Panc1 (cell line): ENCODE results near the gene PNMA1. TPM values are rescaled to one million over a fixed set of nuclear protein-coding genes. Genes with fewer than 3 reads are reported as not detected.

Experiments used
- ATAC-seq: fragments of 200-7000 bp; cut with Tn5 transposase; 2 replicates; pipeline ENCODE4 v1.9.1; 2020; ENCODE audit warnings: mild to moderate bottlenecking, moderate library complexity
- BruUV-seq: library from RNA; stranded (reverse); fragments of 400-500 nt; replicated peaks from 2 replicates; lab custom pipeline; 2021; lab: Mats Ljungman, UMichigan
- CTCF ChIA-PET: fragments of 300-600 bp; sonication (Branson Sonifier 250); formaldehyde crosslinking; loops from one replicate; lab custom pipeline; 2022; ENCODE audit warnings: antibody characterized with exemption; lab: Charles Lee
- POLR2A ChIA-PET: fragments of 300-600 bp; sonication (Branson Sonifier 250); formaldehyde crosslinking; loops from one replicate; lab custom pipeline; 2022; ENCODE audit warnings: antibody characterized with exemption; lab: Charles Lee
- DNase-seq: peaks from one replicate; pipeline ENCODE4 v3.0.0-alpha.2; 2010; ENCODE audit warnings: low read depth, low spot score
- H3K27ac ChIP-seq: 2 replicates; pipeline ENCODE4 v1.5.1; 2011; ENCODE audit warnings: mild to moderate bottlenecking, low read length, inconsistent platforms
- H3K27me3 ChIP-seq: fragments of 200-500 bp; sonication (Bioruptor generic); 2 replicates; pipeline ENCODE4 v1.6.0; 2014; ENCODE audit warnings: low read length, inconsistent platforms; ENCODE audit not compliant: control insufficient read depth, insufficient read depth
- H3K36me3 ChIP-seq: fragments of 200-500 bp; sonication (Bioruptor generic); 2 replicates; pipeline ENCODE4 v1.5.1; 2014; ENCODE audit warnings: inconsistent platforms, mild to moderate bottlenecking, low read length, moderate library complexity; ENCODE audit not compliant: control insufficient read depth, insufficient read depth
- H3K4me1 ChIP-seq: 2 replicates; pipeline ENCODE4 v1.5.1; 2011; ENCODE audit warnings: inconsistent platforms, mild to moderate bottlenecking, low read length, moderate library complexity; ENCODE audit not compliant: control insufficient read depth, insufficient read depth
- H3K4me3 ChIP-seq, 2 experiments: 2 replicates each; pipeline ENCODE4 v1.5.1; 2011 to 2012; ENCODE audit warnings: low read depth in 2 of 2, low read length in 2 of 2, mild to moderate bottlenecking in 2 of 2, inconsistent platforms in 1 of 2, moderate library complexity in 1 of 2
- H3K9me3 ChIP-seq: fragments of 200-500 bp; sonication (Bioruptor generic); 2 replicates; pipeline ENCODE4 v1.5.1; 2014; ENCODE audit warnings: low read depth, mild to moderate bottlenecking, inconsistent platforms, low read length, moderate library complexity; ENCODE audit not compliant: control insufficient read depth, insufficient read depth
- CTCF ChIP-seq: fragments of 450-650 bp; IDR thresholded peaks from 2 replicates; pipeline ENCODE4 v1.5.1; 2017; ENCODE audit warnings: mild to moderate bottlenecking
- POLR2AphosphoS5 ChIP-seq: IDR thresholded peaks from 2 replicates; pipeline ENCODE4 v1.6.1; 2012; ENCODE audit warnings: mild to moderate bottlenecking, low read depth, low read length, moderate library complexity
- REST ChIP-seq, 2 experiments: IDR thresholded peaks; 2 replicates each; pipeline ENCODE4 v1.6.1; 2011 to 2012; ENCODE audit warnings: low read depth in 2 of 2, control low read depth in 1 of 2, low read length in 1 of 2, mild to moderate bottlenecking in 1 of 2, moderate library complexity in 1 of 2; ENCODE audit not compliant: insufficient read depth in 1 of 2
- SIN3A ChIP-seq: IDR thresholded peaks from 2 replicates; pipeline ENCODE4 v1.6.1; 2012; ENCODE audit warnings: low read depth, mild to moderate bottlenecking, low read length, moderate library complexity, borderline replicate concordance; ENCODE audit not compliant: insufficient read depth
- TCF7L2 ChIP-seq: IDR thresholded peaks from 2 replicates; pipeline ENCODE4 v1.6.1; 2011; ENCODE audit warnings: mild to moderate bottlenecking, low read depth, low read length, inconsistent platforms
- in situ Hi-C: cut with HindIII; loops from 2 replicates; pipeline ENCODE4 v1.10.0; 2016; ENCODE audit warnings: low sequenced_read_pairs, low pct_unique_long_range_greater_than_20kb
- intact Hi-C: fragments of 100-400 bp; cut with micrococcal nuclease; formaldehyde crosslinking; loops from one replicate; pipeline ENCODE4 v1.10.0; 2022; ENCODE audit not compliant: unreplicated experiment
- total RNA-seq: library from RNA; stranded (reverse); gene quantifications from one replicate; pipeline ENCODE4 v1.2.1, GENCODE V29; 2021; ENCODE audit not compliant: unreplicated experiment

PNMA1 gene
- total RNA-seq, 1 experiment from 2014 or later, result 49.7 TPM

- Histone ChIP-seq H3K36me3 (no peaks in the 10 kb centered on the region), H3K4me1 (peaks cover 95% of the 10 kb centered on the region), H3K27ac (peak overlapping the region; percentile 97), H3K4me3 (peak overlapping the region in 1 of 2 experiments; percentile 85; a peak in 2 of 4 replicates), H3K27me3 (no peaks in the 10 kb centered on the region), H3K9me3 (no peaks in the 10 kb centered on the region)
- DNase-seq (no peak), ATAC-seq (peak; percentile 59)
- POLR2A ChIA-PET, result no interaction called here
- BruUV-seq, result no TSS peak
- CTCF ChIA-PET, result interaction anchor here (0.6 to 0.7 kb wide), 2 partner anchors 12 to 75 kb away, joined by 3 read pairs; no protein-coding TSS in a partner anchor
- intact Hi-C loops, result no loop called here
- TF ChIP-seq POLR2AphosphoS5 (peak; percentile 59; the same call in 1 of the 2 replicates), REST (IDR thresholded peaks at IDR 0.05; ENCODE audit: insufficient read depth in 1 of 2, low read depth in 2 of 2, low read length in 1 of 2) (no peak), CTCF (no peak), SIN3A (no peak), TCF7L2 (0 out of 2 replicates have a peak, but pooled peaks have one; percentile 42)
- in situ Hi-C loops, result no loop called here
Observed at GRCh38 chr14:73752297-73752992, 38.3 kb upstream of the PNMA1 start.

GRCh38 chr14:73751157-73751691, 37.0 kb upstream of the PNMA1 start:
- ATAC-seq (no peak), DNase-seq (no peak)
- Histone ChIP-seq H3K27ac (peak overlapping the region; percentile 97), H3K4me3 (no peak overlapping the region), H3K9me3 (no peaks in the 10 kb centered on the region), H3K27me3 (no peaks in the 10 kb centered on the region), H3K4me1 (peaks cover 95% of the 10 kb centered on the region), H3K36me3 (no peaks in the 10 kb centered on the region)
- BruUV-seq, result no TSS peak
- POLR2A ChIA-PET, result no interaction called here
- intact Hi-C loops, result no loop called here
- in situ Hi-C loops, result no loop called here
- TF ChIP-seq REST (IDR thresholded peaks at IDR 0.05; ENCODE audit: insufficient read depth in 1 of 2, low read depth in 2 of 2, low read length in 1 of 2), result no peak
- no peak for TF ChIP-seq TCF7L2
- no peak for TF ChIP-seq SIN3A
- no peak for TF ChIP-seq POLR2AphosphoS5
- TF ChIP-seq CTCF, result no peak
- CTCF ChIA-PET, result no interaction called here
